GM12878 (cell line): ENCODE measurements around the gene SPAG9. TPM values are rescaled to one million over a fixed set of nuclear protein-coding genes. Genes with fewer than 3 reads are reported as not detected.

Experiments used
- ATAC-seq: fragments of 200-7000 bp; cut with Tn5 transposase; 3 replicates; pipeline ENCODE4 v1.9.1; 2020; ENCODE audit warnings: mild to moderate bottlenecking, moderate library complexity
- BruUV-seq: library from RNA; stranded (reverse); fragments of 400-500 nt; replicated peaks from 2 replicates; lab custom pipeline; 2021; lab: Mats Ljungman, UMichigan
- CTCF ChIA-PET: fragments of 300-600 bp; sonication (Branson Sonifier 250); formaldehyde crosslinking; extraction: SDS; loops from one replicate; lab custom pipeline; 2021; ENCODE audit warnings: inconsistent platforms; lab: Yijun Ruan, JAX
- POLR2A ChIA-PET: fragments of 350-600 bp; formaldehyde crosslinking; extraction: SDS; loops from one replicate; lab custom pipeline; 2021; ENCODE audit warnings: inconsistent platforms; lab: Charles Lee
- RAD21 ChIA-PET: fragments of 300-600 bp; sonication (Branson Sonifier 250); formaldehyde crosslinking; loops from one replicate; lab custom pipeline; 2023; ENCODE audit warnings: antibody characterized with exemption; ENCODE audit not compliant: unreplicated experiment; lab: Charles Lee
- SMC1A ChIA-PET: fragments of 300-600 bp; sonication (Branson Sonifier 250); formaldehyde crosslinking; loops from one replicate; lab custom pipeline; 2023; ENCODE audit not compliant: unreplicated experiment, uncharacterized antibody; lab: Charles Lee
- DNase-seq: peaks from one replicate; pipeline ENCODE4 v3.0.0-alpha.2; 2011; ENCODE audit warnings: low read depth, low spot score
- FAIRE-seq: peaks from 3 replicates; lab custom pipeline; 2011; peaks lifted over from hg19 to GRCh38; lab: Jason Lieb, UNC
- H2AFZ ChIP-seq: 2 replicates; pipeline ENCODE4 v1.6.0; 2011; ENCODE audit warnings: low read depth, low read length, control low read depth; ENCODE audit not compliant: control insufficient read depth
- H3K27ac ChIP-seq: 2 replicates; pipeline ENCODE4 v1.5.1; 2011; ENCODE audit warnings: control low read depth; ENCODE audit not compliant: control insufficient read depth, insufficient read depth
- H3K27me3 ChIP-seq, 2 experiments: replicated peaks in 1 of 2; 2 replicates each; pipeline versions ENCODE4 v1.6.0 to v1.6.1; 2011; ENCODE audit warnings: low read length in 1 of 2; ENCODE audit not compliant: control insufficient read depth in 2 of 2, insufficient read depth in 2 of 2
- H3K36me3 ChIP-seq, 2 experiments: 2 replicates each; pipeline ENCODE4 v1.5.1; 2011; ENCODE audit warnings: low read length in 1 of 2; ENCODE audit not compliant: control insufficient read depth in 2 of 2, insufficient read depth in 2 of 2
- H3K4me1 ChIP-seq: 2 replicates; pipeline ENCODE4 v1.6.1; 2011; ENCODE audit warnings: mild to moderate bottlenecking, low read length, moderate library complexity, mixed read lengths; ENCODE audit not compliant: control insufficient read depth, insufficient read depth
- H3K4me2 ChIP-seq: 2 replicates; pipeline ENCODE4 v1.6.0; 2011; ENCODE audit warnings: control low read depth; ENCODE audit not compliant: control insufficient read depth, insufficient read depth
- H3K4me3 ChIP-seq: fragments of 200-600 bp; sonication (generic); 2 replicates; pipeline ENCODE4 v1.5.1; 2016
- H3K79me2 ChIP-seq: 2 replicates; pipeline ENCODE4 v1.6.0; 2011; ENCODE audit warnings: low read length; ENCODE audit not compliant: control insufficient read depth, insufficient read depth
- H3K9ac ChIP-seq: 2 replicates; pipeline ENCODE4 v1.8.0; 2011; ENCODE audit warnings: low read length, control low read depth, mixed read lengths; ENCODE audit not compliant: control insufficient read depth, insufficient read depth
- H3K9me3 ChIP-seq: replicated peaks from 3 replicates; pipeline ENCODE4 v1.5.1; 2011; ENCODE audit warnings: mild to moderate bottlenecking, low read length; ENCODE audit not compliant: control insufficient read depth, insufficient read depth
- H4K20me1 ChIP-seq: 2 replicates; pipeline ENCODE4 v1.6.0; 2011; ENCODE audit not compliant: control insufficient read depth, insufficient read depth
- HDGF ChIP-seq: fragments of 450-650 bp; IDR thresholded peaks from 2 replicates; pipeline ENCODE4 v1.6.1; 2016; ENCODE audit warnings: antibody characterized with exemption
- SUPT20H ChIP-seq: IDR thresholded peaks from 2 replicates; pipeline ENCODE4 v1.6.1; 2011; ENCODE audit warnings: low read depth, mild to moderate bottlenecking, low read length, moderate library complexity, borderline replicate concordance; ENCODE audit not compliant: control insufficient read depth
- WGBS: methylation state at CpG from one replicate; pipeline ENCODE4 v1.1.6; 2016; ENCODE audit warnings: low lambda C conversion rate; ENCODE audit not compliant: insufficient replicate concordance, insufficient coverage; ENCODE audit errors: missing lambda C conversion rate; 5-methylcytosine and 5-hydroxymethylcytosine counted together
- in situ Hi-C: fragments of 300-500 bp; cut with MboI; formaldehyde crosslinking; loops from 9 replicates; pipeline ENCODE4 v1.14.3; 2018; ENCODE audit warnings: mixed read lengths
- intact Hi-C: fragments of 100-400 bp; cut with micrococcal nuclease; formaldehyde crosslinking; loops from one replicate; pipeline ENCODE4 v1.14.2; 2022; ENCODE audit not compliant: unreplicated experiment
- polyA plus RNA-seq, 11 experiments: library from polyadenylated mRNA; depleted of rRNA in 4 of 11; unstranded in 6 of 11; stranded (reverse) in 5 of 11; fragments of >200 nt; fragmentation: Nextera tagmentation in 4 of 11; fragmentation: Illumina TruSeq in 1 of 11; extraction: Ambion mirVana in 4 of 11; extraction: Trizol in 1 of 11; gene quantifications; 1 replicate in 1 of 11; 2 replicates in 10 of 11; pipeline versions ENCODE4 v1.2.1 to v1.2.3, GENCODE V29; 2011 to 2016; ENCODE audit warnings: inconsistent platforms in 2 of 11, missing spikeins in 2 of 11, low read depth in 1 of 11
- total RNA-seq, 4 experiments: library from RNA; depleted of rRNA in 3 of 4; stranded (reverse); fragments of >200 nt in 3 of 4; fragmentation: Illumina TruSeq in 1 of 4; extraction: Trizol in 1 of 4; gene quantifications; 2 replicates each; pipeline versions ENCODE4 v1.2.1 to v1.2.3, GENCODE V29; 2013 to 2021
- TF ChIP-seq, protein P1 (sequence below): fragments of 450-650 bp; IDR thresholded peaks from 2 replicates; pipeline ENCODE4 v1.6.1; 2016; ENCODE audit warnings: mild to moderate bottlenecking, moderate library complexity, borderline replicate concordance

Gene SPAG9
- total and polyA plus RNA-seq, 10 of the 15 experiments (the other 5 are each of a cell fraction or from before 2014, with no cell fraction given), result 6.6 to 42.0 (median 24.9) TPM

DNA sequence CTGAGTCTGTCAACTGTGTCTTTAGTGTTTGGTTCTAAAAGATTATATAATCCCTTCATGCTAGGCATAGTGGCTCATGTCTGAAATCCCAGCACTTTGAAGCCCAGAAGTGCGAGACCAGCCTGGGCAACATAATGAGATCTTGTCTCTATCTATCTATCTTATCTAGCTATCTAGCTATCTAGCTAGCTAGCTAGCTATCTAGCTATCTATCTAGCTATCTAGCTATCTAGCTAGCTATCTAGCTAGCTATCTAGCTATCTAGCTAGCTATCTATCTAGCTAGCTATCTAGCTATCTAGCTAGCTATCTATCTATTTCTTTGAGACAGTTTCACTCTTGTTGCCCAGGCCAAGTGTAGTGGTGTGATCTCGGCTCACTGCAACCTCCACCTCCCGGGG is 43.8 kb downstream of the SPAG9 start:
- H3K79me2 ChIP-seq, result no peaks in the 10 kb centered on the region; the same call in 1 of the 2 replicates
- no peak for TF ChIP-seq HDGF
- no peak overlapping the region for H3K4me2 ChIP-seq
- H3K27me3 ChIP-seq, result no peaks in the 10 kb centered on the region
- no peak for DNase-seq
- 97% methylated on average over 3 of the region's 3 CpGs for WGBS
- no peaks in the 10 kb centered on the region for H3K4me1 ChIP-seq
- H3K27ac ChIP-seq, result no peak overlapping the region
- intact Hi-C loops, result no loop called here
- ChIA-PET SMC1A (interaction anchor here (0.7 to 2.3 kb wide), 3 partner anchors 11 to 76 kb away, joined by 3 to 7 read pairs (median 4); partner anchors contain the start of gene NME1), RAD21 (no interaction called here), CTCF (no interaction called here), POLR2A (interaction anchor here (1.3 kb wide), 1 partner anchor 8 kb away, joined by 5 read pairs; no protein-coding TSS in a partner anchor)
- H3K9ac ChIP-seq, result no peak overlapping the region
- H3K4me3 ChIP-seq, result no peak overlapping the region
- ATAC-seq, result no peak
- no peak overlapping the region for H2AFZ ChIP-seq
- FAIRE-seq, result no peak
- no peaks in the 10 kb centered on the region for H4K20me1 ChIP-seq
- H3K36me3 ChIP-seq, result peaks cover 0 to 4% of the 10 kb centered on the region in 2 experiments; a peak in 3 of 4 replicates
- in situ Hi-C loops, result no loop called here
- H3K9me3 ChIP-seq, result no peaks in the 10 kb centered on the region
- BruUV-seq, result no TSS peak

DNA sequence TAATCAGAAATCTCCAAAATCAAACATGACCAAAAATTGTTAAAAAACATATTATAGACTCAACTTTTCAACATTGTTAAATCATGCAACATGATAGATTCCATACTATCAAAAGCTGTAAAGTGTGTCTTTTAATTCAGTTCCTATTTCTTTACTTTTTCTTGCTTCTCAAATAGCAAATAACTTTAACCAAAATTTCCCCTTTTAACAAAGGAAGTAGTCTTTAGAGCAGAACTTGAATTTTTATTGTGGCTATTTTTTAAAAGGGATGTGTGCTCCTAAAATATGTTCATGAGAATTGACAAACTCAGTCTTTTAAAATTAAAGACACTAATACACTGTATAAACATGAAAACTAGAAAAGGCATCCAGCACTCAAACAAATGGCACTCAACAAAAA is 49.1 kb downstream of the SPAG9 start:
- SMC1A ChIA-PET, result no interaction called here
- in situ Hi-C loops (no loop called here), intact Hi-C loops (no loop called here)
- H3K4me1 ChIP-seq, result no peaks in the 10 kb centered on the region
- H3K79me2 ChIP-seq, result peaks cover 2% of the 10 kb centered on the region
- no peaks in the 10 kb centered on the region for H4K20me1 ChIP-seq
- RAD21 ChIA-PET, result no interaction called here
- no peak overlapping the region for H2AFZ ChIP-seq
- no peaks in the 10 kb centered on the region for H3K9me3 ChIP-seq
- DNase-seq, result no peak
- no TSS peak for BruUV-seq
- H3K27me3 ChIP-seq, result no peaks in the 10 kb centered on the region
- ATAC-seq, result no peak
- CTCF ChIA-PET, result no interaction called here
- no peak overlapping the region for H3K4me2 ChIP-seq
- H3K4me3 ChIP-seq, result no peak overlapping the region
- no peak for TF ChIP-seq SUPT20H
- TF ChIP-seq, protein P1, sequence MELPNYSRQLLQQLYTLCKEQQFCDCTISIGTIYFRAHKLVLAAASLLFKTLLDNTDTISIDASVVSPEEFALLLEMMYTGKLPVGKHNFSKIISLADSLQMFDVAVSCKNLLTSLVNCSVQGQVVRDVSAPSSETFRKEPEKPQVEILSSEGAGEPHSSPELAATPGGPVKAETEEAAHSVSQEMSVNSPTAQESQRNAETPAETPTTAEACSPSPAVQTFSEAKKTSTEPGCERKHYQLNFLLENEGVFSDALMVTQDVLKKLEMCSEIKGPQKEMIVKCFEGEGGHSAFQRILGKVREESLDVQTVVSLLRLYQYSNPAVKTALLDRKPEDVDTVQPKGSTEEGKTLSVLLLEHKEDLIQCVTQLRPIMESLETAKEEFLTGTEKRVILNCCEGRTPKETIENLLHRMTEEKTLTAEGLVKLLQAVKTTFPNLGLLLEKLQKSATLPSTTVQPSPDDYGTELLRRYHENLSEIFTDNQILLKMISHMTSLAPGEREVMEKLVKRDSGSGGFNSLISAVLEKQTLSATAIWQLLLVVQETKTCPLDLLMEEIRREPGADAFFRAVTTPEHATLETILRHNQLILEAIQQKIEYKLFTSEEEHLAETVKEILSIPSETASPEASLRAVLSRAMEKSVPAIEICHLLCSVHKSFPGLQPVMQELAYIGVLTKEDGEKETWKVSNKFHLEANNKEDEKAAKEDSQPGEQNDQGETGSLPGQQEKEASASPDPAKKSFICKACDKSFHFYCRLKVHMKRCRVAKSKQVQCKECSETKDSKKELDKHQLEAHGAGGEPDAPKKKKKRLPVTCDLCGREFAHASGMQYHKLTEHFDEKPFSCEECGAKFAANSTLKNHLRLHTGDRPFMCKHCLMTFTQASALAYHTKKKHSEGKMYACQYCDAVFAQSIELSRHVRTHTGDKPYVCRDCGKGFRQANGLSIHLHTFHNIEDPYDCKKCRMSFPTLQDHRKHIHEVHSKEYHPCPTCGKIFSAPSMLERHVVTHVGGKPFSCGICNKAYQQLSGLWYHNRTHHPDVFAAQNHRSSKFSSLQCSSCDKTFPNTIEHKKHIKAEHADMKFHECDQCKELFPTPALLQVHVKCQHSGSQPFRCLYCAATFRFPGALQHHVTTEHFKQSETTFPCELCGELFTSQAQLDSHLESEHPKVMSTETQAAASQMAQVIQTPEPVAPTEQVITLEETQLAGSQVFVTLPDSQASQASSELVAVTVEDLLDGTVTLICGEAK, result peak; percentile 44; the same call in 1 of the 2 replicates
- H3K36me3 ChIP-seq, result no peaks in the 10 kb centered on the region
- no peak overlapping the region for H3K27ac ChIP-seq
- no peak overlapping the region for H3K9ac ChIP-seq
- POLR2A ChIA-PET, result no interaction called here
- FAIRE-seq, result no peak
